HG02884 (cell line): Measurements from ENCODE around the gene LRWD1.
A peak's percentile ranks its signal among the peaks of the same experiment; 100 is the strongest.

Experiments
- ATAC-seq: cut with Tn5 transposase; IDR thresholded peaks from one replicate; pipeline ENCODE4 v1.9.1; 2021; ENCODE audit warnings: mild to moderate bottlenecking, moderate library complexity; ENCODE audit not compliant: unreplicated experiment

Gene LRWD1

DNA sequence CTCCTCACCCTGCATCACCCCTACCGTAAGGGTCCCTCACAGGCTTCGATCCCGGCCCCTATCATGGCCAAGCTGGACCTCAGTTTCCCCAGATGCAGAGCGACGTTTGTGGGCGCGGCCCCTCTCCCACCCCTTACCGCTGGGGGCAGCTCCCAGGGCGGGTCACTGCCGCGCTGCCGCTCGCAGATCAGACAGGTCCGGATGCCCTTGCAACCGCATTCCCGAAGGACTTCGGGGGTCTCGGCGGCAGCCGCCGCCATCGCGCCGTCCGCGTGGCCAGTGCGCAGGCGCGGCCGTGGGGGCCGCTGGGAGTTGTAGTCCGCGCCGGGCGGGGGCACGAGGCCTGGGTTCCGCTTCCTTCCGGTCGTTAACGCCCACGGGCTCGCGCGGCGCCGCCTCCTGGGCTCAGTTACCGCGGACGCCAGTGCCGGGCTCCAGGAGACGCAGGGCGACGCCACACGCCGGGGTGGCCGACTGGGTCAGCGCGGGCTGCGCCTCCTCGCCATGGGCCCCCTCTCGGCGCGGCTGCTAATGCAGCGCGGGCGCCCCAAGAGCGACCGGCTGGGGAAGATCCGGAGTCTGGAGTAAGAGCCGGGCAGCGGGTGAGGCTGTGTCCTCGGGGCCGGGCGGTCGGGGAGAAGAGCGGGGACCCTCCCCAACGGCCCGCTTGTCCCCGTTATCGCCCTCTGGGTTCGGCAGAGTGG, at the start of gene LRWD1, which contains the start of gene ALKBH4:
Gene LRWD1 (plus strand): TSS at position 408 of the 704 bp plus-strand sequence. CDS start 97 bp downstream, at position 505.
Gene ALKBH4 (minus strand): TSS at position 287 of the 704 bp plus-strand sequence. CDS start 27 bp downstream, at position 260.
- ATAC-seq, result peak; percentile 91

DNA sequence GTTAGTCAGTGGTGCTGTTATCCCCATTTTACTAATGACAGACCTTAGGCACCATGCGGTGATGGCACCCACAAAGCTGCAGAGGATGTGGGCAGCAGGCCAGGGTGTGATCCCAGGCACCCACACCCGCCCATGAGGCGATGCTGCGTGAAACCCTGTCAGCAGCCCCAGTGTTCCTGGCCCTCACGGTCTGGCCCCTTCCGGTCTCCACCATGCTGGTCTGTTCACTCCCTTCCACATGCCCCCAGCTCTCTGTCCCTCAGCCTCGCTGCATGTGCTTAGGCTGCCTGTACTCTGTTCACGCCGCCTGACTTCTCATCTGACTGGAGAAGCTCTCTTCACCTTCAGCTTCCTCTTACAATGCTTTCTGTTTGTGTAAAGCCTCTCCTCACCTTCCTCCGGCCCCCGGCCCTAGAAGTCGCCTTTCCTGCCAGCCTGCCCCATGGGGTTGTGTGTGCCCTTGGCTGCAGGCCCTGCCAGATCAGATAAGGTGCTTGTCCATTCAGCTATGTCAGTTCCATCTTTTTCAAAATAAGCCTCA, 49.0 kb upstream of the LRWD1 start:
- no peak for ATAC-seq

DNA sequence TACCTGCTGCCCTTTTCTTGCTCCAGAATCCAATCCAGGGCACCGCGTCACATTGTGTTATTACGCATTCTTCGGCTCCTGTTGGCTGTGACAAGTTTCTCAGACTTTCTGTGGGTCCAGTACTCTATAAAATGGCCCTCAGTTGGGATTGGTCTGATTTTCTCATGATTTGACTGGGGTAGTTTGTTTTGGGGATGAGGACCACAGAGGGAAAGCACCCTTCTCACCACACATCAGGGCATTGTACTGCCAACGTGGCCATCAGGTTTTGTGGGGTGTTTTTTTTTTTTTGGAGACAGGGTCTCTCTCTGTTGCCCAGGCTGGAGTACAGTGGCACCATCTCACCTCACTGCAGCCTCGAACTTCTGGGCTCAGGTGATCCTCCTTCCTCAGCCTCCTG, 48.4 kb upstream of the LRWD1 start:
- no peak for ATAC-seq

DNA sequence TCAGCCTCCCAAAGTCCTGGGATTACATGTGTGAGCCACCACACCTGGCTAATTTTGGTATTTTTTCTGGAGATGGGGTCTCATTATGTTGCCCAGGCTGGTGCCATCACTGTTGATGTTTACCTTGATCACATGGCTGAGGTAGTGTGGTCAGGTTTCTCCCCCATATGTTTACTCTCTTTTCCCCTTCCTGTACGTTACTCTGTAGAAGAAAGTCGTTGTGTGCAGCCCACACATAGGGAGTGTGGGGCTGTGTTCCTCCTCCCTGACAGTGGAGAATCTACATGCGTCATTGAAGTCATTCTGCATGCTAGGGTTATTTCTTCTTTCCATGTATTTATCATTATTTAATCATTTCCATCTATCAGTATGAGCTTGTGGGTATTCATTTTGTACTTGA, 47.7 kb upstream of the LRWD1 start:
- ATAC-seq, result no peak

DNA sequence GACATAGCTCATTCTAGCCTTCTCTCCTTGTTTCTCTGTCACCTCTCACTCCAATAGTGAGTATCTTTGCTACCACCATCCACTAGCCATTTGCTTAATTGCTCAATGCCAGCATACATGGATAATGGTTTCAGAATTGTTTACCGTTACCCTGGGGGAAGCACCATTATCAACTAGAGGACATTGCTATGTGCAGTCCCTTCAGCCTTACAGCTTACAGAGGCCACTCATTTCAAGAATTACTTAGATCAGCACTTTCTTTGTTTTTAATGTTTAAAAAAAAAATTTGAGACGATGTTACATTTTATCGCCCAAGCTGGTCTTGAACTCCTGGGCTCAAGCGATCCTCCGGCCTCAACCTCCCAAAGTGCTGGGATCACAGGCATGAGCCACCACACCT, 46.2 kb upstream of the LRWD1 start:
- ATAC-seq, result no peak

DNA sequence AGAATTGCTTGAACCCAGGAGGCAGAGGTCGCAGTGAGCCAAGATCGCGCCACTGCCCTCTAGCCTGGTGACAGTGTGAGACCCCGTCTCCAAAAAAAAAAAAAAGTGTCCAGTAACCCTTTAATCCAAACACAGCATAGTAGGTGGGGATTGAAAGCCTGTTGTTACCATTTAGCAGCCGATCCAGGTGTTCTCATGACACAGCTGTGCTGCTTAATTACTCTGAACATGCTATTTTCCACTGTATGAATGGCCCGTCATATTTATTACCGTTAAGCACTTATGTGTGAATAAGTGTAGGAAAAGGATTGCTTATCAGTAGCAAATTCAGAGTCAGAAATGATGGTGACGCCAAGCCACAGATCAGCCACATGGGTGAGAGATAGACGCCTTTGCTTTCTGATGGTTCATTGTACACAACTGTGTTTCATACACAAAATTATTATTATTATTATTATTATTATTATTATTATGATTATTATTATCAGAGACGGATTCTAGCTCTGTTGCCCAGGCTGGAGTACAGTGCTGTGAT, 43.0 kb upstream of the LRWD1 start:
- no peak for ATAC-seq

DNA sequence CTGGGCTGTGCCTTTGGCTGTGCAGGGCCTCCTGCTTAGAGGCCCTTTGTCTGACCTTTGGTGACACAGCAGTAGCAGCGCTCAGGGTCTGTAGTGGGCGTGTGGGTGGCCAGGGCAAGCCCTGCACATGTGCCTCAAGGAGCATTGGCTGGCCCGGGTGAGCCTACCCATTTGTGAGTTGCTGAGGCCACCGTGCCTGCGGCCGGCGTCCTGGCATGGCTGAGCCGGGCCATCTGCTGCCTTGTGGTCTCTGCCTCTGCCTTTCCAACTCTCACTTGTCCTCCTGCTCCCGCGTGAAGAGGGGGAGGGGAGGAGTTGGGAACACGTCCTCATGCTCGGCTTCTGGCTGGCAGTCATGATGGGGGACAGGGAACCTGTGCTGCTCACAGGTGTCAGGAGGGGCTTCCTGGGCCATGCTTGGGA, 40.6 kb upstream of the LRWD1 start:
- no peak for ATAC-seq

DNA sequence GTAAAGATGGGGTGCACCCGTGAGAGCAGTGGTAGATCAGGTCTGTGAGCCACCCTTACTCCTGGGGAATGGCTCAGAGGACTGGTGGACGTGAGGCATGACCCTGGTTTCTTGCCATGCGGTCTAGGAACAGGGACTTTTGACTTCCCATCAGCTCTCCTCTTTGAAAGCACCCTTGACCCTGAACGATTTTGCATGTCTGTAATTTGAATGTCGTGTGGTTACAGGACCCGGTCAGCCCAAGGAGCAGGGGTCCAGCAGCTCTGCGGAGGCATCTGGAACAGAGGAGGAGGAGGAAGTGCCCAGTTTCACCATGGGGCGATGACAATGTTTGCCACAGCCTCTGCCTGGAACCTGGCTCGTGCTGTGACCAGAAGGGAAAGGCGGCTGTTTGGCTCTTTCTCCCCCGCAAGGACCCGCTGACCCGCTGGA, 40.0 kb upstream of the LRWD1 start:
- ATAC-seq, result no peak

DNA sequence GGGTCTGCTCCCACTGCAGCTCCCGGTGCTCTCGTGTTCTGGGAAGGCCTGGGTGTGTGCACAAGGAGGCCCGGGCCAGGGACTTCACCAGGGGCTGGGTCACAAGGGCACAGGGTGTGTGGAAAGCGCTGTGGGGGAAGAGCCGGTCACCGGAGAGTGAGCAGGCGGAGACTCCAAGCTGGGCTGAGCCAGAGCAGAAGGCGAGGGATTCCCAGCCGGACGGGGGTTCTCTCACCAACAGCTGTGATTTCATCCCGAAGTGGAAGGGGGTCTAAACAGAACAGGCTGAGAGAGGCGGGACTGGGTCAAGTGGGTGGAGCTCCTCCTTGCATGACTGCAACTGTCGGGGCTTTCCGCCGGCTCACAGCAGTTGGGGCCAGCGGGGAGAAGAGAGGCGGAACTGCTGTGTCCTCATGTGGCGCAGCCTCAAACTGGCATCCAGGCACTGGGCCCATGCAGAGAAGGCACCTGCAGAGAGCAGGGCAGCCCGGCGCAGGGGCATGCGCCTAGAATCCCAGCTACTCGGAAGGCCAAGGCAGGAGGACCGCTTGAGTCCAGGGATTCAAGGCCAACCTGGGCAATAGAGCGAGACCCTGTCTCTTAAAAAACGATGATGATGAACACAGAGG, 39.0 kb upstream of the LRWD1 start:
- peak; percentile 56 for ATAC-seq

DNA sequence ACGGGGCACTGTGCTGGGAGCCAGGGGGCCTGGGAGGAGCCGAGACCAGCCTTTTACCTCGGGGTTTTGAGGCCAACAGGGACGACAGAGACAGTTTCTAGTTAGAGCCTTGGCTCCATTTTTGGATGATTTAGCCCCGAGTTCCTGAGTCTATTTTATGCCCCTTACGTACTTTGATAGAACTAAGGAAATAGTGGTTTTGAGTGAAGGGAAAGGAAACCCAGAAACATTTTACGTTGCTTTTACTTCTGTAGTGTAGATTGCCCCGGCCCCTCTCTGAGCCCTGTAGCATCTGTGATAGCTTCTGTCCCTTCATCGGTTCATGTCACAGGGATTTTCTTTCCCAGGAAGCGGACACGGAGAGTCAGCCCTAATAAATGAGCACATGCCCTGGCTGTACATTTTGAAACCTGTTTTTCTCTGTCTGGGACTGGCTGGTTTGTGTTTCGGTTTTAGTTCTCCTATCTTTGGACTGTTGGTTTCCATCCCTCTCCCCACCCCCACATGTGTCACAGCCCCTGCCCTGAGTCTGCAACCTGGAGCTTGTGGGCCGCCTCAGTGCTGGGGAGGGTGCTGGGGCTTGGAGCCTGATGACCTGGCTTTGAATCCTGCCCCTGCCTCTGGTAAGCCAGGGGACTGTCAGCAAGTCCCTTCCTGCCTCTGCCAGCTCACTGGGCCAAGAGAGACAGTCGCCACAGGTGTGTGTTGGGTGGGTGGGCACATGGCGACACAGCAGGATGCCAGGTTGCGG, 38.3 kb upstream of the LRWD1 start:
- ATAC-seq, result peak; percentile 51

DNA sequence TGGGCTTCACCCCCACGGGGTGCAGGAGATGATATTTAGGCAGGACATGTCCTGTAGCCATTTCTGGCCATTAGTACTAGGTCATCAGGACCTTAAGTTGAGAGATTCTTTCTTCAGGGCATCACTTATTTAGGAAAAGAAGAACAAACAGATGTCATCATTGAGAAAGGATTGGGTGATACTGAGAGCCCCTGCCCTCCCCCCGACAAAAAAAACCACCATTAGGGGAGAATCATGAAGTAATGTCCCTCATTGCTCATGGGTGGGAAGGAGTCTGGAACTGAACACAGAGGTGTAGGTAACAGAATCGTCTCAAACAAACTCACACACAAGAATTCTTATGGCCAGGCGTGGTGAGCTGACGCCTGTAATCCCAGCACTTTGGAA, 37.8 kb upstream of the LRWD1 start:
- no peak for ATAC-seq

DNA sequence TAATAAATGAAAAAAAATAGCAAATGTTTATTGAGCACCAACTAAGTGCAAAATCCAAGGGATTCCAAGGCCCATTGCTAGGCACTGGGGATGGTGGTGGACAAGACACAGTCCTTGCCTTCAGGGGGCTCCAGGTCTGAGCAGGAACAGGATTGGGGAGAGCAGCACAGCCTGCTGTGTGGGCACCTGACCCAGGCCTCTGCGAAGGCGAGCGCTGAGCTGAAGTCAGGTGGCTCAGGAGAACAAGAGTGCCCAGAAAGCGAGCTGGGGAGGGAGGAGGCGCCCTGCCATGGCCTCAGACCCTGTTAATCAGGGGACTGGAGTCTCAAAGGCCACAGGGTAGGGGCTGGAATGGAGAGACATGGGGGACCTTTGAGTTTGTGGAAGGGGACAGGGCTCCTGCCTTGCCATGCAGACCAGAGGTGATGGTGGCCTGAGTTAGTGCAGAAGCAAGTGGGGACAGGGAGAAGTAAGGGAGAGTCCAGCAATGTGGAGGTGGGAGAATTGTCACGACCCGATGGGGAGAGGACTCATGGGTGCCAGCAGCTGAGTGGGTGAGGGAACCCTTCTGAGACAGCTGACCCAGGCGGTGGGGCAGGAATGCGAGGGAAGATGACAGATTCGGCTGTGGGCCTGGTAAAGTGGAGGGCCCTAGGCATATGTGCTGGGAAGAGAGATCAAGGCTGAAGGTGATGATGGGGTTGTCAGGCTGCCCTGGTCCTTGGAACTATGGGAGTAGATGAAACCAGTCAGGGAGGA, 35.5 kb upstream of the LRWD1 start:
- no peak for ATAC-seq

DNA sequence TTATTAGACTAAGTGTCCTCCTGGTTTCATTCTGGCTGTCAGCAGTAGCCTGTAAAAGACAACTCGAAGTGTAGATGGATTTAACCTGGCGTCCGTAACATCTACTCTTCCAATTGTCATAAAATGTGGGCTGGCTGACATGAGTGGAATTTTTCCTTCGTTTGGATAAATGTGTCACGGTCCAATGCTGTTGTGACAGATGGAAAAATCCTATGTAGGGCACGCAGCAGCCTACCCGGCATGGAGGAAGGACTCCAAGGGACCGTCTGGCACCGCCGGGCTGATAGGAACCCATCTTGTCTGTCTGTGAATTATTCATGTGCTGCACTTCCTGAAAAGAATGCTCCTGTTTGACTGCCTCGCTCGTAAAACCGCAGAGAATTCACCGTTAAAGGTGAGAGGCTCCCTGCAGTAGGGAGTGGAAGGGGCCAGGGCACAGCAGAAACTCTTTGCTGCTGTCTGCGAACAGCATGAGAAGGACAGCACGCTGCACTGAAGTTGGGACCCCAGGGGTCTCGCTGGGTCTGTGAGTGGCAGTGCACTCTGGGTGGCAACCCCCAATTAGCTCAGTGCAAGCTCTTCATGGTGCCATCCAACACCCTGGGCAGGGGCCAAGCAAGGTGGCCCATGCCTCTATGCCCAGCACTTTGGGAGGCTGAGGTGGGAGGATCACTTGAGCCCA, 33.0 kb upstream of the LRWD1 start:
- ATAC-seq, result no peak

DNA sequence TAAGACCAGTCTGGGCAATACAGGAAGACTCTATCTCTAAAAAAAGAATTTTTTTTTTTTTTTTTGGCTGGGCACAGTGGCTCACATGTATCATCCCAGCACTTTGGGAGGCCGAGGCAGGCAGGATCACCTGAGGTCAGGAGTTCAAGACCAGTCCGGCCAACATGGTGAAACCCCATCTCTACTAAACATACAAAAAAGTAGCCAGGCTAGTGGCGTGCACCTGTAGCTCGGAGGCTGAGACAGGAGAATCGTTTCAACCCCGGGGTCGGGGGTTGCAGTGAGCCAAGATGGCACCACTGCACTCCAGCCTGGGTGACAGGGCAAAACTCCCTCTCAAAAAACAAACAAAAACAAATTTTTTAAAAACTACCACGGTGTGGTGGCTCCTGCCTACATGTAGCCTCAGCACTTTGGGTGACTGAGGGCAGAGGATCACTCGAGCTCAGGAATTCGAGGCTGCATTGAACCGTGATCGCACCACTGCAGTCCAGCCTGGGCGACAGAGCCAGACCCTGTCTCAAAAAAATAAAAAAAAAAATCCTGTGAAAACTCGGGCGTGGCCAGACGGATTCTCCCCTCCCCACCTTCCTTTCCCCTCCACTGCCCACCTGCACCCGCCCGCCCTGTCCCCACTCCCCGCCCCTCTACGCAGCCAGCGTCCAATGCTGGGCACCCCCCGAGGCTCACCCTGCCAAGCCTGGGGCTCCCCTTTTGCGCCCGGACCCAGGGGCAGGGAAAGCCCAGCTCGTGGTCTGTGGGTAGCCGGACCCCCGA, 32.2 kb upstream of the LRWD1 start:
- peak; percentile 21 for ATAC-seq

DNA sequence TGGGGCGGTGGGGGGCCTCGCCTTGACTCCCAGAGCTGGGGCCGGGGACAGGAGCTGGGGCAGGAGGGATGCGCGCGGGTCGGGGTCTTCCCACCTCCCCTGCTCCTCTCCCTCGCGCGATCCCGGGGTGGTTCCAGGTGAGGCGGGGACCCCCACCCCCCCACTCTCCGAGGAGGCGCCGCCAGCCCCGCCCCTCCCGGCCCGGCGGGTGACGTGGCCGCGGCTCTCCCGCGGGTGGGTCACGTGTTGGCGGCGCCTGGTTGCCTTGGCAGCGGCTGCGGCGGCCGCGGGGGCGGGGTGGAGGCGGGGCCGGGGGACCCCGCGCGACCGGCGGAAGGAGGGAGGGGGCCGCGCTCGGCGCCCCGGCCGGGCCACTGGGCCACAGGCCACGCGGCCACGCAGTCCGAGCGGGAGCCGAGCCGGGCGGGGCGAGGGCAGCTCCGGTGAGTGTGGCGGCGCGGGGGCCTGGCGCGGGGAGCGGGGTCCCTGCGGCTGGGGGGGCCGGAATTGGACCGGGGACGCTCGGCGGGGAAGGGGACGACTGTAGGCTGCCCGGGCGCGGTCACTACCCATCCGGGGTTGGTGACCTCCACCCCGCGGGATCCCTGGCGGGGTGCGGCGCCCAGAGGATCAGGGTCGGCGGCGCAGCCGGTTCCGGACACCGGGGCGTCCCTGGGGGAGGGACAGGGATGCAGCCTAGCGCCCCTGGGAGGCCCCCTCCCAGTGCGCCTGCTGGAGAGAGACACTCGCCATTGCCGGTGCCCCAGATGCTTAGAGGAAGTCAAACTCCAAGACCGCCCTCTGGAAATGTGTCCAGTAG, 31.4 kb upstream of the LRWD1 start, which contains the start of gene ORAI2:
Gene ORAI2 (plus strand): TSS at position 357 of the 820 bp plus-strand sequence. CDS start 5,382 bp downstream, outside the sequence.
- ATAC-seq, result peak; percentile 43

DNA sequence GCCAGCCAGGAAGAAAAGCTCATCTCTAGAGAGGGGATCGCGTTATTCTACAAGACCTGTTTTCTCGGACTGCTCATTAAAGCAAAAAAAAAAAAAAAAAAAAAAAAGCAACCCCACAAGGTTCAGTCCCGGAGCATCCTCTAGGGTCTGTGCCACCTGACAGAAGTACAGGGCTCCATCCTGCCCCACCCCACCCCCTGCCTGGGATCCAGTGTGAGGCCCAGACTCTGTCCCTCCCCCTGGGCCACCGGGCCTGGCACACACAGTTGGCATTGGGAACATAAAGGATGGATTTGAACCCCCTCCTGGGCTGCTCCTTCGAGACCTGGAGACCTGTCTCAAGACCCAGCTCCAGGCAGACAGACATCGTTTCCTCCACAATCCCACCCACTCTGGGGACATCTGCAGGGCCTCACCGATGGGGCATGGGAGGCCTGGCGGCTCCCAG, 30.7 kb upstream of the LRWD1 start:
- ATAC-seq, result no peak

DNA sequence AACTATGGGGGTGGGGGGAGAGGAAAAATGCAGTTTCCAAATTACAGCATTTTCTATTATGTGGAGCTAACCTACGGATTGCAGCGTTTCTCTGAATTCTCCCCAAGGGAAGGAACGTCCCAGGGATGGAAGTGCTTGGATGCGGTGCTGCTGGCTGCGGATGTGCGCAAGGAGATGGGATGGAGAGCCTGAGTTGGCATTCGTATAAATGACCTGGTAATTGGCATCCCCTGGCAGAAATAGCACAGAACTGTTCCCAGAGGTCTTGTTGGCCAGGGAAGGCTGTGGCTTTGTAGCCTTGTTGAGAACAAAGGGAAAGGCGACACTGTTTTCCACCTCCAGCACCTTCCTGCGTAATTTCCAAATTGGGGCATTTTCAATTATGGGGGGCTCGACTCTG, 28.7 kb upstream of the LRWD1 start:
- no peak for ATAC-seq
